SU-DHL-6 (cell line): Measurements from ENCODE around the gene DNAJC12.

Source experiments
- H2AFZ ChIP-seq: fragments of 200-600 bp; sonication (generic); 2 replicates; pipeline ENCODE4 v1.6.1; 2014; ENCODE audit warnings: low read depth, mild to moderate bottlenecking, moderate library complexity, mixed read lengths, antibody characterized with exemption, low read length; ENCODE audit not compliant: severe bottlenecking
- H3F3A ChIP-seq: fragments of 200-600 bp; shearing (Covaris generic); 2 replicates; pipeline ENCODE4 v1.6.0; 2016; ENCODE audit warnings: antibody characterized with exemption, mild to moderate bottlenecking; ENCODE audit not compliant: insufficient read depth
- H3K27ac ChIP-seq: fragments of 200-600 bp; sonication (generic); 2 replicates; pipeline ENCODE4 v1.5.1; 2016; ENCODE audit warnings: low read depth, mild to moderate bottlenecking, low read length, moderate library complexity, mixed read lengths
- H3K27me3 ChIP-seq: fragments of 200-600 bp; sonication (generic), shearing (Covaris generic); 2 replicates; pipeline ENCODE4 v1.6.0; 2014; ENCODE audit warnings: mild to moderate bottlenecking, low read length
- H3K36me3 ChIP-seq: fragments of 200-600 bp; sonication (generic); 2 replicates; pipeline ENCODE4 v1.6.1; 2014; ENCODE audit warnings: mild to moderate bottlenecking, low read length, mixed read lengths
- H3K4me2 ChIP-seq: fragments of 300-600, 200-600 bp; shearing (Covaris generic), sonication (generic); 2 replicates; pipeline ENCODE4 v1.6.0; 2014; ENCODE audit warnings: low read length, low read depth, mild to moderate bottlenecking; ENCODE audit not compliant: poor library complexity, severe bottlenecking
- H3K4me3 ChIP-seq: fragments of 200-600 bp; sonication (generic); 2 replicates; pipeline ENCODE4 v1.5.1; 2014; ENCODE audit warnings: antibody characterized with exemption, low read length, mild to moderate bottlenecking, mixed read lengths; ENCODE audit not compliant: insufficient read depth, poor library complexity, severe bottlenecking
- H3K79me2 ChIP-seq: fragments of 200-600 bp; sonication (generic); 2 replicates; pipeline ENCODE4 v1.6.1; 2014; ENCODE audit warnings: mild to moderate bottlenecking, low read length, moderate library complexity; ENCODE audit not compliant: insufficient read depth
- H3K9ac ChIP-seq: fragments of 200-600 bp; sonication (generic); 2 replicates; pipeline ENCODE4 v1.7.0; 2014; ENCODE audit warnings: mild to moderate bottlenecking, low read length
- H3K9me2 ChIP-seq: fragments of 200-600 bp; sonication (generic); replicated peaks from 2 replicates; pipeline ENCODE4 v1.6.1; 2014; ENCODE audit warnings: low read length; ENCODE audit not compliant: insufficient read depth
- H3K9me3 ChIP-seq: fragments of 200-600 bp; sonication (generic); 2 replicates; pipeline ENCODE4 v1.6.1; 2014; ENCODE audit warnings: low read length, mixed read lengths; ENCODE audit not compliant: insufficient read depth
- H4K20me1 ChIP-seq: fragments of 200-600 bp; sonication (generic); 2 replicates; pipeline ENCODE4 v1.6.1; 2014; ENCODE audit warnings: low read depth, mild to moderate bottlenecking, antibody characterized with exemption, low read length, moderate library complexity, mixed read lengths
- CTCF ChIP-seq: fragments of 200-600 bp; sonication (generic); IDR thresholded peaks from one replicate; pipeline ENCODE4 v1.5.1; 2017; ENCODE audit warnings: antibody characterized with exemption, mild to moderate bottlenecking, low read length, moderate library complexity; ENCODE audit not compliant: insufficient read depth, poor library complexity, severe bottlenecking
- EZH2phosphoT487 ChIP-seq: fragments of 200-600 bp; sonication (generic), shearing (Covaris generic); conservative IDR thresholded peaks from 2 replicates; pipeline ENCODE4 v1.6.1; 2018; ENCODE audit warnings: mild to moderate bottlenecking, antibody characterized with exemption, low read length, moderate library complexity, mixed read lengths

Gene DNAJC12

GRCh38 chr10:67818323-67818722 lies 19.7 kb downstream of the DNAJC12 start:
- no peaks in the 10 kb centered on the region for H3K36me3 ChIP-seq
- no peaks in the 10 kb centered on the region for H4K20me1 ChIP-seq
- H2AFZ ChIP-seq, result no peak overlapping the region
- no peaks in the 10 kb centered on the region; the same call in 1 of the 2 replicates for H3F3A ChIP-seq
- no peaks in the 10 kb centered on the region for H3K79me2 ChIP-seq
- H3K9me2 ChIP-seq, result no peaks in the 10 kb centered on the region
- no peak overlapping the region for H3K4me3 ChIP-seq
- no peaks in the 10 kb centered on the region for H3K9me3 ChIP-seq
- no peaks in the 10 kb centered on the region for H3K27me3 ChIP-seq
- TF ChIP-seq CTCF (no peak), EZH2phosphoT487 (no peak)
- no peak overlapping the region for H3K4me2 ChIP-seq
- H3K9ac ChIP-seq, result no peak overlapping the region
- H3K27ac ChIP-seq, result no peak overlapping the region

GRCh38 chr10:67816719-67817118 lies 21.3 kb downstream of the DNAJC12 start:
- H3K79me2 ChIP-seq, result no peaks in the 10 kb centered on the region
- H3K27ac ChIP-seq, result no peak overlapping the region

GRCh38 chr10:67815571-67816059 lies 22.4 kb downstream of the DNAJC12 start:
- Histone ChIP-seq H3K9me2 (no peaks in the 10 kb centered on the region), H3K79me2 (no peaks in the 10 kb centered on the region), H4K20me1 (no peaks in the 10 kb centered on the region), H3K27me3 (no peaks in the 10 kb centered on the region), H3K27ac (no peak overlapping the region), H3K9ac (no peak overlapping the region), H3K4me2 (no peak overlapping the region), H2AFZ (no peak overlapping the region), H3K9me3 (no peaks in the 10 kb centered on the region), H3K4me3 (no peak overlapping the region), H3F3A (no peaks in the 10 kb centered on the region; the same call in 1 of the 2 replicates), H3K36me3 (peaks cover 1% of the 10 kb centered on the region; the same call in 1 of the 2 replicates)
- TF ChIP-seq EZH2phosphoT487 (no peak), CTCF (no peak)

More at GRCh38 chr10:67816719-67817118, 21.3 kb downstream of the DNAJC12 start:
- H3K9ac ChIP-seq, result no peak overlapping the region
- H2AFZ ChIP-seq, result no peak overlapping the region
- TF ChIP-seq EZH2phosphoT487 (no peak), CTCF (no peak)
- no peak overlapping the region for H3K4me2 ChIP-seq
- no peaks in the 10 kb centered on the region for H3K9me3 ChIP-seq
- H3K4me3 ChIP-seq, result no peak overlapping the region
- no peaks in the 10 kb centered on the region; the same call in 1 of the 2 replicates for H3F3A ChIP-seq
- no peaks in the 10 kb centered on the region for H3K36me3 ChIP-seq
- H4K20me1 ChIP-seq, result no peaks in the 10 kb centered on the region
- no peaks in the 10 kb centered on the region for H3K9me2 ChIP-seq
- no peaks in the 10 kb centered on the region for H3K27me3 ChIP-seq
